Loucy (cell line): ENCODE measurements around the gene PDILT.

Source experiments
- H2AFZ ChIP-seq: fragments of 200-600 bp; sonication (generic); 2 replicates; pipeline ENCODE4 v1.6.0; 2016; ENCODE audit warnings: antibody characterized with exemption, mild to moderate bottlenecking, low read length, moderate library complexity
- H3F3A ChIP-seq: fragments of 200-600 bp; 2 replicates; pipeline ENCODE4 v1.6.0; 2016; ENCODE audit warnings: antibody characterized with exemption, low read depth, mild to moderate bottlenecking
- H3K27me3 ChIP-seq: fragments of 200-600 bp; sonication (generic); 2 replicates; pipeline ENCODE4 v1.6.1; 2014; ENCODE audit warnings: low read length, mild to moderate bottlenecking; ENCODE audit not compliant: insufficient read depth, poor library complexity, severe bottlenecking
- H3K36me3 ChIP-seq: fragments of 200-600 bp; sonication (generic); 2 replicates; pipeline ENCODE4 v1.6.1; 2016; ENCODE audit warnings: low read length; ENCODE audit not compliant: insufficient read depth
- H3K4me1 ChIP-seq: fragments of 200-600 bp; sonication (generic); 2 replicates; pipeline ENCODE4 v1.5.1; 2014; ENCODE audit warnings: low read length, mild to moderate bottlenecking; ENCODE audit not compliant: insufficient read depth, poor library complexity, severe bottlenecking
- H3K4me2 ChIP-seq: fragments of 200-600 bp; sonication (generic); 2 replicates; pipeline ENCODE4 v1.6.0; 2014; ENCODE audit warnings: antibody characterized with exemption, low read length, low read depth, mild to moderate bottlenecking; ENCODE audit not compliant: poor library complexity, severe bottlenecking
- H3K4me3 ChIP-seq: fragments of 200-600 bp; sonication (generic); 2 replicates; pipeline ENCODE4 v1.5.1; 2014; ENCODE audit warnings: low read length, mild to moderate bottlenecking, mixed read lengths; ENCODE audit not compliant: poor library complexity, severe bottlenecking
- H3K79me2 ChIP-seq: fragments of 200-600 bp; sonication (generic); 2 replicates; pipeline ENCODE4 v1.6.1; 2014; ENCODE audit warnings: low read length; ENCODE audit not compliant: insufficient read depth
- H3K9ac ChIP-seq: fragments of 200-600 bp; sonication (generic); 2 replicates; pipeline ENCODE4 v1.6.0; 2014; ENCODE audit warnings: mild to moderate bottlenecking, low read depth, low read length, moderate library complexity; ENCODE audit not compliant: poor library complexity, severe bottlenecking
- H3K9me2 ChIP-seq: fragments of 200-600 bp; sonication (generic); replicated peaks from 2 replicates; pipeline ENCODE4 v1.6.1; 2016; ENCODE audit warnings: low read depth, low read length, mixed read lengths
- H3K9me3 ChIP-seq: fragments of 200-600 bp; sonication (generic); 2 replicates; pipeline ENCODE4 v1.6.1; 2014; ENCODE audit warnings: mild to moderate bottlenecking, antibody characterized with exemption, low read length, low read depth; ENCODE audit not compliant: insufficient read depth
- H4K20me1 ChIP-seq: fragments of 200-600 bp; sonication (generic); 2 replicates; pipeline ENCODE4 v1.6.0; 2014; ENCODE audit warnings: antibody characterized with exemption, low read length, mild to moderate bottlenecking; ENCODE audit not compliant: insufficient read depth, poor library complexity, severe bottlenecking
- CTCF ChIP-seq: fragments of 200-600 bp; sonication (generic); conservative IDR thresholded peaks from 2 replicates; pipeline ENCODE4 v1.5.1; 2014; ENCODE audit warnings: mild to moderate bottlenecking, antibody characterized with exemption, low read length
- EZH2phosphoT487 ChIP-seq: fragments of 200-600 bp; IDR thresholded peaks from 2 replicates; pipeline ENCODE4 v1.6.1; 2018; ENCODE audit warnings: antibody characterized with exemption, mild to moderate bottlenecking, moderate library complexity, borderline replicate concordance

PDILT gene

DNA sequence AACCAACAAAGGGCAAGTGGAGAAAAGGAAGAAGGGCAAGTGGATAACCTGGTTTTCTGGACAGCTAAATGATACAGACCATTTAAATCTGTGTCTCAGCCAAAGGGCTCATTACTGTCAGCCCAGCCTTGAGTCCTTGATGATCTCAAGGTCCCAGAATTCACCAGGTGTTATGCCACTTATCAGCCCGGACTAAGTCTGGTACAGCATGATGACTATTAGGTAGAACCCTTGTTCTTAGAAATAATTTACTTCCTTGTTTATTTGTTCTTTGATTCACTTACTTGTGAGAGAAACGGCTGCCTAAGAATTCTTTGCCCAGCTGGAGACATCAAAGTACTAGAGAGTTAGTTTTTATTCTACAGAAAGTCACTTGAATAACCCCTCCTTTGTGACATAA, 3.5 kb downstream of the PDILT start:
- Histone ChIP-seq H3K9me2 (no peaks in the 10 kb centered on the region), H3K4me2 (no peak overlapping the region), H3K79me2 (no peaks in the 10 kb centered on the region), H3K9ac (no peak overlapping the region), H3K36me3 (no peaks in the 10 kb centered on the region), H2AFZ (no peak overlapping the region), H3K9me3 (no peaks in the 10 kb centered on the region), H4K20me1 (no peaks in the 10 kb centered on the region), H3K27me3 (no peaks in the 10 kb centered on the region), H3K4me3 (no peak overlapping the region), H3F3A (no peaks in the 10 kb centered on the region), H3K4me1 (no peaks in the 10 kb centered on the region)
- TF ChIP-seq EZH2phosphoT487 = no peak
- TF ChIP-seq CTCF = no peak

DNA sequence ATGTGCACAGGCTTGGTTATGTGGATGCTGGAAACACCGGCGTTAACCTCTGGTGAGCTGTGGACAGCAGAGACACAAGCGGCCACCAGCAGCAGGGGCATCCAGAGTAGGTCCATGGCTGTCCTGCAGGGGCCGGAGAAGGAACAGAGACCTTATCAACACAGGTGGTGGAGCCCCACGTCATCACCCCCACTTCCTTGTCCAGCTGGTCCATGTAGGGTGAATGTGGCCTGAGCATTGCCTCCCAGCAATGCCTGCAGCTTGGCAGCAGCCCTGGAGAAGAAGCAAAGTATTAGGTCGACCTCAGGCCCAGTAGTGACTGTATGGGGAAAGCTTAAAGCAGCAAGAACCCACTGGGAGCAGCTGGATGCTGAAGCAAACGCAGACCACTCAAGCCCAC, 5.4 kb downstream of the PDILT start:
- TF ChIP-seq EZH2phosphoT487 = no peak
- no peak for TF ChIP-seq CTCF

DNA sequence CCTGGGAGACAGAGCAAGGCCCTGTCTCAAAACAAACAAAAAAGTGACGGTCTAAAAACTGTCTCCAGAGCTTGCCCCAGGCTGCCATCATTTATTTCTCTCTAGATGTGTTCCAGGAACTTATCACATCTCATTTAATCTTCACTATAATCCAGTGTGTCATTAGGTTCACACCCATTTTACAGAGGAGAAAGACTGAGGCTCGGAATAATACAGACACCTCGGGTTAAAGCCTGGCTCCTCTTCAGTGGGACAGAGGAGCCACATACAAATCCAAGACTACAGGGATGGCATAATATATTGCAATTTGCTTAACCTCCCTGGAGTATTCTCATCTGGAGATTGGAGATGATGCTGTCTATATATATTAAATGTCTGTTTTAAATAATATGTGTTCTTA, 5.9 kb downstream of the PDILT start:
- H3K36me3 ChIP-seq = no peaks in the 10 kb centered on the region
- no peaks in the 10 kb centered on the region for H4K20me1 ChIP-seq
- no peaks in the 10 kb centered on the region for H3K9me2 ChIP-seq
- H3K79me2 ChIP-seq = no peaks in the 10 kb centered on the region
- H3F3A ChIP-seq = no peaks in the 10 kb centered on the region
- no peaks in the 10 kb centered on the region for H3K27me3 ChIP-seq
- no peak overlapping the region for H3K4me2 ChIP-seq
- H3K9me3 ChIP-seq = no peaks in the 10 kb centered on the region
- H3K9ac ChIP-seq = no peak overlapping the region
- no peak for TF ChIP-seq CTCF
- TF ChIP-seq EZH2phosphoT487 = no peak
- no peak overlapping the region for H2AFZ ChIP-seq
- no peaks in the 10 kb centered on the region for H3K4me1 ChIP-seq
- no peak overlapping the region for H3K4me3 ChIP-seq

More for the DNA sequence above, 5.4 kb downstream of the PDILT start:
- Histone ChIP-seq H3K4me2 (no peak overlapping the region), H3K9me3 (no peaks in the 10 kb centered on the region), H2AFZ (no peak overlapping the region), H3K79me2 (no peaks in the 10 kb centered on the region), H3K27me3 (no peaks in the 10 kb centered on the region), H4K20me1 (no peaks in the 10 kb centered on the region), H3K9me2 (no peaks in the 10 kb centered on the region), H3K36me3 (no peaks in the 10 kb centered on the region), H3F3A (no peaks in the 10 kb centered on the region), H3K9ac (no peak overlapping the region), H3K4me1 (no peaks in the 10 kb centered on the region), H3K4me3 (no peak overlapping the region)
